ENCODE results near the gene DYRK3. TPM values are rescaled to one million over a fixed set of nuclear protein-coding genes. Genes with fewer than 3 reads are reported as not detected.
A peak's percentile ranks its signal among the peaks of the same experiment; 100 is the strongest.
"Not testable (repeated sequence)": the region's sequence is repeated elsewhere in the genome, so short reads cannot be mapped to it uniquely, and the experiment has no call there.

Gene DYRK3
- total RNA-seq, 1 donor from 2014 or later: 23.6 TPM

DNA sequence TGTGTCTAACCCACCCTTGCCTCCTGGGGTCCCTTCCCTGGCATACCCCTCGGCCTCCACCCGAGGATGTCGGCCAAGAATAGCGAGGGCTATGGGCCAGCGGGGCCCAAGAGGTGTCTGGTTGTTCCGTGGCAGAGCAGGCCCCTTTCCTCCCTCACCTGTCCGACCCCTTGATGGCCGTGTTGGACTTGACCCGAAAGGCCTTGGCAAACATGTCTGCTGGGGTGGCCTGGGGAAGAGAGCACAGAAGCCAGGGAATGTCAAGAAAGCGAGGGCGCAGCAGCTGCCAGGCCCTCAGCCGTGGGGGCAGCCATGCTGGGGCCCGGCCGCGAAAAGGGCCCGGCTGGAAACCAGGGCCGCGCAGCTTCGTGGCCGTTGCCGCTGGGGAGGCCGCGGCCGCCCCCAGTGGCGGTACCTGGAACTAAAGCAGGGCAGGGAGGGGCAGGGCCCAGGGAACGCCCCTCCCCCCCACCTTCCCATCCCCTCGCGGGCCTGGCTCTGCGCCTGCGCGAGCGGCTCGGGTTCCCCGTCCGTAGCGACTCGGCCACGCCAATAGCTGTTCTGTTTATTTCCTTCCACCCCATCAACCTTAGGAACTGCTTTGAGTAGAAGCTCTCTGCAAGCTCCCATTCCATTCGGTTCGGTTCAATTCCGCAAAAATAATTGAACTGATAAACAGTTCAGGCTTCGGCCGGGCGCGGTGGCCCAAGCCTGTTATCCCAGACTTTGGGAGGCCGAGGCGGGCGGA, 23.0 kb upstream of the DYRK3 start, which contains the start of gene EIF2D:
Gene EIF2D, minus strand, starts transcription at position 337 of the 748 bp plus-strand sequence. Its CDS starts 123 bp downstream, at position 214.
- intact Hi-C loops (cut with DNase I): no loop called here

DNA sequence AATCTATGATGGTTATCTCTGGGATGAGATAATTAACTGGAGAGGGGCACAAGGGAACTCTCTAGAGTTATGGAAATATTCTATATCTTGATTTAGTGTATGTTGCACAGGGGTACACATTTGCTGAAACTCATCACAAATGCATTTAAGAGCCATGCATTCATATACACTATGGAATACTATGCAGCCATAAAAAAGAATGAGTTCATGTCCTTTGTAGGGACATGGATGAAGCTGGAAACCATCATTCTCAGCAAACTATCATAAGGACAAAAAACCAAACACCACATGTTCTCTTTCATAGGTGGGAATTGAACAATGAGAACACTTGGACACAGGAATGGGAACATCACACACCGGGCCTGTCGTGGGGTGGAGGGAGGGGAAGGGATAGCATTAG, 8.9 kb upstream of the DYRK3 start:
- DNase-seq; ATAC-seq (ENCODE audit: poor library complexity); intact Hi-C loops (cut with DNase I): not testable (repeated sequence)

More for the DNA sequence above, 23.0 kb upstream of the DYRK3 start, which contains the start of gene EIF2D:
- peak; percentile 96 for DNase-seq
- peak; percentile 100 for ATAC-seq (ENCODE audit: poor library complexity)

DNA sequence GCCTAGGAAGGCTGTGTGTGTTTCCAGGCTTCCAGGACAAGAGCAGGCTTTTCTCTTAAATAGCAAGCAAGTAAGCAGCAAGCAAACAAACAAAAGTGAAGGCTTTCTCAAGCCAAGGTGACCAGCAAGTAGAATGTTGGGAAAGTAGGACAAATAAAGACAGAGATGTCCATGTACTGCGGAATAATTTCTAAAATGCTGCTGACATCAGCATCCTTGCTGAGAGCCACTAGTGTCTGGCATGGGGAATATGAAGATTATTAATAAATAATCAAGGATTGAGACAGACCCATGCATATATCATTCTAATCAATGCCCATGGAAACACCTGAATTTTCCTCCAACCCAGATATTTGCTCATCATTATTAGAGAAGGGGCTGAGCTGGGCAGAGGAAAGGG, 6.4 kb upstream of the DYRK3 start:
- intact Hi-C loops (cut with DNase I): no loop called here
- ATAC-seq (ENCODE audit: poor library complexity): no peak
- no peak for DNase-seq

DNA sequence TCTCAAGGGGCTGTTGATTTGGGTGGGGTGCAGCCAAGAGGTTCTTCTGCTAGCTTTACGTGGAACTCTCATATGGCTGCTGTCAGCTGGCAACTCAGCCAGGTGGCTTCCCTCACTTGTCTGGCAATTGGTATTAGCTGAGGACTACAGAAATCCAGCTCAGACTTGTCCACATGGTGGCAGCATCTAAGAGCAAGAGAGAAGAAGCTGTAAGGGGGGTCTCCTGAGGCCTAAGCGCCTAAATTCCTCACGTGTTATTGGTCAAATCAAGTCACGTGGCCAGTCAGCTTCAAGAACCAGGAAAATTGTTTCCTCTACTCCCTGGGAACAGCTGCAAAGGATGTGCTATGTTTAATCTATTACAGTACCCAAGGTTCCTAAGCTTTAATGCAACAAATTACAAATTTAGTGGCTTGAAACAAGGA, 4.2 kb upstream of the DYRK3 start:
- peak; percentile 47 for ATAC-seq (ENCODE audit: poor library complexity)
- intact Hi-C loops (cut with DNase I): loop anchor here (5.0 to 10.0 kb wide), 3 partner anchors 36 to 281 kb away; no protein-coding TSS in a partner anchor
- DNase-seq: peak; percentile 65

DNA sequence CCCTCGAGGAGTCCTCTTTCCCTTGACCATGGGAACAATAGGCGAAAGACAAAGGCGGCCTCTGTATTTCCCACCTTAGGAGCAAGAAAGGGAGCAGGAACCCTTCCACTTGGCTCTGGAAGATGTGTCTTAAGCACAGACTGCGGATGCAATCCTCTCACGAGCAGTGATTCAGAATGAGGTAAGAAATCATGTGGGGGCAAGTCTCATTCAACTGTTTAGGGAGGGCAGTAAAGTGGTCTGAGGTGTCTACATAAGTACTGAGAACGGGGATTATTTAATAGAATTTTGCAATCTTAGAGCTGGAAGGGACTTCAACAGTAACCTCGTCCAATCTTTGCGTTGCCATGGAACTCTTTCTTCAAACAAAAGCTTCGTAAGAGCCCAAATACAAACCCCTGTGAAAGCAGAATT, 1.6 kb upstream of the DYRK3 start:
- no peak for ATAC-seq (ENCODE audit: poor library complexity)
- intact Hi-C loops (cut with DNase I): loop anchor here (2.0 to 10.0 kb wide), 4 partner anchors 34 to 279 kb away; no protein-coding TSS in a partner anchor

DNA sequence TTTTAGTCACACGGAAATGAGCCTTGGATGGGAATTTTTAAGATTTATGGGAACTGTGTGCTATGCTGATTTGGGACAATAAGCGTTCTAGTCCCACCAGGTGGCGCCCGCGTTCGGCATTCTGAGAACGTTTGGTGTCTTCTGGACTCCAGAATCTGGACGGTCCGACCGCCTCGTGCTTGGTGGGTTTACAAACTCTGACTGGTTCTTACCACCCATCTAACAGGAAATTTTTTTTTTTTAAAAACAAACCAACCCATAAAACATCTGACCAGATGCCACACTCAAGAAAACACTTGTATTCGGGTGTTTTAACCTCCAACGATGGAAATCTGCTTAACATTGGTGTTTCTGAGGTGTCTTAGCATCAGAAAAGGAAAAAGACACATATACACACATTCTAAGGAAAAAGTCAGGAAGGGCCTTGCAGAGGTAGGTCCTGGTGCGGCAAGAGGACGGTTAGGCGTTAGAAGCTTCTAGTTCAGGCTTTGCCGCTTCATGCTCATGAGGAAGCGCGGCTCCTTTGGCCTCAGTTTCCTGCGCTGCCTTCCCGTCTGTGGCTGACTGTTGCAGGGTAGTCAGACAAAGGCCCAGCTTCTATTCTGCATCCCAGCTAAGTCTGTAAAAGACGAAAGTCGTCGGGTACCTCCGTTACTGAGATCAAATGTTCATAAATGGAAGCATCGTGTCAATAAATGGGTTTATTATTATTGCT, 814 bp upstream of the DYRK3 start:
- ATAC-seq (ENCODE audit: poor library complexity) (peak; percentile 85), DNase-seq (peak; percentile 96)
- intact Hi-C loops (cut with DNase I): loop anchor here (2.0 to 10.0 kb wide), 4 partner anchors 33 to 278 kb away; no protein-coding TSS in a partner anchor

More for the DNA sequence above, 1.6 kb upstream of the DYRK3 start:
- no peak for DNase-seq

DNA sequence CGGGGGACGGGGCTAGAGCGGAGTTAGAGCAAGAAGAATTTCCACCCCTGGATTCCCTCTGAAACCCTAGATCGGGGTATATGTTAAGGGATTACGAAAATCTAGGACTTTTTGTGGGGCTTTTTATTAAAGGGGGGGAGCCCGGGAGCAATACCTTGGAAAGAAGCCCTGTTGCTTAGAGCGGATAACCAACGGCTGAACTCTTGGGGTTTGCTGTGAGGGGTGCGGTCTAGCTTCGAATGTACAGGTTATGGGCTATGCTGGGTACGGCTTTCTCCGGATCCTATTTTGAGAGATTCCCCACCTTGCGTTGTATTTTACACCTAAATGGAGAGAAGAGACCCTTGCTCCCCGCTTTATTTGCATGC, 626 bp downstream of the DYRK3 start:
- intact Hi-C loops (cut with DNase I): loop anchor here (2.0 to 10.0 kb wide), 2 partner anchors 89 to 173 kb away; no protein-coding TSS in a partner anchor

DNA sequence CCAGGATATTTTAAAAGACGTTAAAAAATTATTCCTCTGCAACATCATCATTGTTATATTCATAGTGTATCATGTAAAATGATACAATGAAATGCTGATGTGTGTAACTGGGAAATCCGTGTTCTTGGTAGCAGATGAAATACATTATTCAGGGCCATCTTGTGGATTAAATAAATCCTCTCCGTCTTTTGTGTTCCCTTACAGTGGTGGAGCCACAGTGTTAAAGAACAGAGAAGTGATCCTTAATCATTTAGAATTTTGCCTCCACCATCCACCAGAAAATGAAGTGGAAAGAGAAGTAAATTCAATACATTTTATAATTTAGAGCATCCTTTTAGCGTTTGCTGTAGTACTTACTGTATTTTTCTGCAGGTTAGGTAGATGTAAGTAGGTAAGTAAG, 1.3 kb downstream of the DYRK3 start:
- DNase-seq: no peak
- intact Hi-C loops (cut with DNase I): loop anchor here (10.0 kb wide), 1 partner anchor 88 kb away; no protein-coding TSS in a partner anchor
- ATAC-seq (ENCODE audit: poor library complexity): no peak

More for the DNA sequence above, 626 bp downstream of the DYRK3 start:
- DNase-seq (no peak), ATAC-seq (ENCODE audit: poor library complexity) (no peak)

DNA sequence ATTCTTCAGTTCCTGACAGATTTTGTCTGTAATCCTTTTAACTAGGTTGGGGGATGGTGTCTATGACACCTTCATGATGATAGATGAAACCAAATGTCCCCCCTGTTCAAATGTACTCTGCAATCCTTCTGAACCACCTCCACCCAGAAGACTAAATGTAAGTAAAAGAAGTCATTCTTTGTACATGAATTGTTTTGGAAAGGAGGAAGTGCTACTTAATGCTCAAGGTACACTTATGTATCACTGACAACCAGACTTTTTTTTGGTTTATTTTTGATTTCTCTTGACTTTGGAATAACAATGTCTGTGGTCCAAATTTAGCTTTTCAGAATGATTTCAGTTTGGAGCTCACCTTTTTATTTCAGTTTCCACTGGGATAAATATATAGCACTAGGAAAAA, 2.3 kb downstream of the DYRK3 start:
- no peak for ATAC-seq (ENCODE audit: poor library complexity)
- intact Hi-C loops (cut with DNase I): loop anchor here (10.0 kb wide), 1 partner anchor 87 kb away; no protein-coding TSS in a partner anchor
- DNase-seq: no peak

DNA sequence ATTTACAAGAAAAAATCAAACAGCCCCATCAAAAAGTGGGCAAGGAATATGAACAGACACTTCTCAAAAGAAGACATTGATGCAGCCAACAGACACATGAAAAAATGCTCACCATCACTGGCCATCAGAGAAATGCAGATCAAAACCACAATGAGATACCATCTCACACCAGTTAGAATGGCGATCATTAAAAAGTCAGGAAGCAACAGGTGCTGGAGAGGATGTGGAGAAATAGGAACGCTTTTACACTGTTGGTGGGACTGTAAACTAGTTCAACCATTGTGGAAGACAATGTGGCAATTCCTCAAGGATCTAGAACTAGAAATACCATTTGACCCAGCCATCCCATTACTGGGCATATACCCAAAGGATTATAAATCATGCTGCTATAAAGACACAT, 6.7 kb downstream of the DYRK3 start:
- DNase-seq; ATAC-seq (ENCODE audit: poor library complexity); intact Hi-C loops (cut with DNase I): not testable (repeated sequence)

DNA sequence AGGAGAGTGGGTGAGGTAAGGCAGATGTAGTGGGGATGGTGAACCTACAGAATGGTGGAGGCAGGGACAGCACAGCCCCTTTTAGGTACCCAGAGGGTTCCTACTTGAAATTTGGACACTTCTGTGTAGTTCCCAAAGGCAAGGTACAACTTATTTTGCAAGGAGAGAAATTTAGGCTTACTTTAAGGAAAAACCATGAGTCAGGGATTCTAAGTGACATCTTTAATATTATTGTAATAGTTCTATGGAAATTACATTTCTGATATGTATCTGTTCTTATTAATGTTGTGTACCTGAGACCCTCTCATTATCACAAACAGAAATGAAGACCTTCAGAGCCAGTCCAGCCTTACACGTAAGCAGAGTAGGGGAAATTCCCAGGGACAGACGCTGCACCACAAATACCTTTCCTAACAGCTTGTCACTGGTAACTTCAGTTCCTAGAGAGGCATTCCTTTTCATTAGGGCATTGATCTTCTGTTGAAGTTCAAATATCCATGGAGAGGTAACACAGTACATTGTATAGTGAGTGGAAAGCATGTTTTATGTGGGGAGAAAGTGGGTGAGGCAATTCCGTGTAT, 7.9 kb downstream of the DYRK3 start:
- intact Hi-C loops (cut with DNase I): no loop called here
- no peak for ATAC-seq (ENCODE audit: poor library complexity)

DNA sequence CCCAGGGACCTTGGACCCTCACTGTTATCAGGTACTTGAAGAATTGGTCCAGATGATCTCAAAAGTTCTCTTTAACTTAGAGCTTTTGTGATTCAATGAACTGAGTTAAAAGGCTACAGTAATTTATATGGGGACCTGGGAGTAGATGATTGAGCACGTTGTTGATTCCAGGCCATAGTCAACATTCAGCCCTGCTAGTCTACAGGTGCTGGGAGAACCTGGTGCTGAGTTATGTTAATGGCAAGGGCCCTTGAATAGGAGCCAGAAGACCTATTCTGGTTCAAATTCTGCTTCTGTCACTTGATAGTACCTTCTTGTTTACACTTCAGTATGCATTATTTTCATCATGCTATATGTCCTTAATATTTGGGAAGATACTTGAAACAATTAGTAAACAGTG, 11.2 kb downstream of the DYRK3 start:
- DNase-seq: no peak
- no peak for ATAC-seq (ENCODE audit: poor library complexity)
- intact Hi-C loops (cut with DNase I): no loop called here

More for the DNA sequence above, 7.9 kb downstream of the DYRK3 start:
- no peak for DNase-seq

DNA sequence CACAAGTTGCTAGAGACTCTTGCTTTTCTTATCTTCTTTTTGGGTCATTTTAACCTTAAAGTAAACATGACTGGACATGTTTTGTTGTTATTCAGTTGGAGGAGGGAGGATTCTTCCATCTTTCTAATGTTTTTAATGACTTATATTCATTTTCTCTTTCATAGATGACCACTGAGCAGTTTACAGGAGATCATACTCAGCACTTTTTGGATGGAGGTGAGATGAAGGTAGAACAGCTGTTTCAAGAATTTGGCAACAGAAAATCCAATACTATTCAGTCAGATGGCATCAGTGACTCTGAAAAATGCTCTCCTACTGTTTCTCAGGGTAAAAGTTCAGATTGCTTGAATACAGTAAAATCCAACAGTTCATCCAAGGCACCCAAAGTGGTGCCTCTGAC, 11.9 kb downstream of the DYRK3 start:
- DNase-seq (no peak), ATAC-seq (ENCODE audit: poor library complexity) (no peak)
- intact Hi-C loops (cut with DNase I): no loop called here

DNA sequence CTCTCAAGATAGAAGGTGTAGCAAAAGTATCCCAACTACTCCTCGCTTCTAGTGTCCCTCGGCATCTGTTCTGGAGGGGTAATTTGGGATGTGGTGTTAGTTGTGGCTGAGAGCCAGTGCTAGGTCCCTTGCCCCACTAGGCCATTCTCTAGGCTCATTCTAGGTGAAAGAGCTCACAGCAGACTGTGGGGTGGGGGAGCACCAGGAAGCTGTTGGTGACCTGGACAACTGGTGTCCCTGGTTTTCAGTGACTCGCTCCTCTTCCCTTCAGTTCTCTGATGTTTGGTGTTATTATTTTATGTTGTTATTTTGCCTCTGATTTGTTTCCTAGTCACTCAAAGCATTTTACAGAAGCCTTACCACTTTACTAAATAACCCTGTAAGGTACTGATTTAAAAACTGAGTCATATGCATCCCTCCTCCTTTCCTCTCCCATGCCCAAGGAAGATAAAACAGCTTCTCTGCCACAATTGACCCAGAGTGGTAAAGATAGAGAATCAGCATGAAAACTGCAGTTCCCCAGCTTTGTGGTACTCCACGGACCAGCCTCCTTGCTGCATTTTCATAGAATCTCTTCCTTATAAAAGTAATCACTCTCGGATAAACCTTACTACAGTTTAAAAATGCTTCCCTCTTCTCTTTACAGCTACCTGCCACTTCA, 14.1 kb downstream of the DYRK3 start:
- peak; percentile 38 for ATAC-seq (ENCODE audit: poor library complexity)
- intact Hi-C loops (cut with DNase I): no loop called here

DNA sequence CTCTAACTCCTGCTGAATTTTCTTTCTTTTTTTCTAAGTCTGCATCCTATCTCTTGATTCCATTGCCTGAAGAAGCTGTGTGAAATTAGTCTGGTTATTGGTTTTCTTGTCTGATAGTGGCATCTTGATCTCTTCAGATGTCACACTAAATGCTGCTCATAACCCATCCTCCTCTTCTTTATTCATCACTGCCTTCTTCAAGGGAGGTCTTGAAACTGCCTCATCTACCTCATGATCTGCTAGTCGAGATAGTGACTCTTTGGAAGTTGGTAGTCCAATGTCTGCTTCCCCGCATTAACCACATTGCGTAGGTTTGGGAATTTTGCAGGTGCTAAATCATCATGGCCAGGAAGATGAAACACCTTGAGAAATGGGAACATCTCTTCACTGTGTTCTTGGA, 15.7 kb downstream of the DYRK3 start:
- intact Hi-C loops (cut with DNase I): no loop called here
- ATAC-seq (ENCODE audit: poor library complexity): no peak

More for the DNA sequence above, 14.1 kb downstream of the DYRK3 start:
- no peak for DNase-seq

DNA sequence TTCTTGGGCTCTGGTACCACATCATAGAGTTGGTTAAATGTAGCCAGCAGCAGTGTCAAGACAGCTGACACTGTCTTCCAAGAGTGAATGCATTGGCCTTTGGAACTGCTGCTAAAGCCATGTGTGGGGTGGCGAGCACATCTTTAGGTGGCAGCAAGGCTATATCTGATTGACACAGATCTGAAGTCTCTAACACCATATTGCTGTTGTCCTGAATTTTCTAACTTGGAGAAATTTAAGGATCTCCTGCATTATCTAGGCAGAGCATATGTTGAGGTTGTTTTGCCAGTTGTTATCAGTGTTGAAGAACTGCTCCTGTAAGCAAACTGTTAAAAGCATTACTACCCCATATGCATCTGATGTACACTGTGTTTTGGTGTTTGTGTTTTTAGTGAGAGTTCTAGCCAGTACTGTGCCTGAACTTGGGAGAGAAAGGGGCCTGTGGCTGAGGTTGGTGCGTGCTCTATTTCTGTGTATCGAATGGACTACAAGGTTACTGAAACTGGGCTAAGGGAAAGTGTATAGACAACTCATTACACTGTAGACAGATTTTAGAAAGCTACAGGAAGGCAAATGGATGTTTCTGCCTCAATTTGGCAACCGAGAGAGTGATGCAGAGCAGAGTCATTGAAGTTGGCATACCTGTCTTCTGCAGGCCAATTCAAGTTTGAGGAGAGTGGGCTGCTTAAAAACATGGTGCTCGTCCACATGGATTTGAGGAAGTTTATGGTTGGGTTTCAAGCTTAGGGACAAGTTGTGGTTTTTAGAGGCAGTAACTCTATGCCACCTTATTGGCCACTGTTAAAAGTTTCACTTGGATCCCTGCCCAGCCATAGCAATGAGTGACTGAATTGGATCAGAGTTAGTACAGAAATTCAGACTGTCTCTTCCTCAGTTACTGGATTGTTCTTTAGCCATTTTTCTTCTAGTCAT, 16.9 kb downstream of the DYRK3 start:
- ATAC-seq (ENCODE audit: poor library complexity): no peak
- intact Hi-C loops (cut with DNase I): no loop called here
- DNase-seq: no peak

More for the DNA sequence above, 15.7 kb downstream of the DYRK3 start:
- no peak for DNase-seq

DNA sequence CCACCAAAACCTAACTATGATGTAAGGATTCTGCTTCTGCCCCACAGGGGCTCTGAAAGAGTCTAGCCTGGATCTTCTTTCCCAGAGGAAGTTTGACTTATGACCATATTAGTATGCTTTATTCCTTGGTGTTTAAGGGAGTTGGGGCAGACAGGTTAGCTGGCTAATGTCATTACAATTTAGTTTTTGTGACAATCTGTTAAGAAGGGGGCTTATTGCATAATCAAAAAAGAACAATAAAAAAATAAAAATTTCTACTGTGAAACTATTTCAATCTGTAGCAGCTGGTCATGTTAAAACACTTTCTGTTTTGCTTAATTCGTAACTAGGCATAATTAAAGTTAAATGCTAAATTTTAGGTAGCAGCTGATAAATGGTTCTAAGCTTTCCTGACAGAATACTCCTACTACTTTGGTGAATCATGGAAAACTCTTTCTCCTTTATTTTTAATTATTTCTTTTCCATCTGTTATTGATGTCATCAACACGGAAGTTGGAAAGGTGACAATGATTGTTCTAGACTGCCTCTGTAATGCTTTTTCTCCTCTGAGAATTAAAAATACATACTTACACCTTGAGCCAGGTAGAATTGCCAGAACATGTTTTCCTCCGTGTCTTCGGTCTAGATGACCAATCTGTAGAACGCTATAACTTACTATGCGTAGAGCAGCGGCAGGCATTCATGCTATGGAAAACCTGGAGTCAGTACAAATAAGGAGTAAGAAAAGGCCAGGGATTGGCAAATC, 18.6 kb downstream of the DYRK3 start:
- ATAC-seq (ENCODE audit: poor library complexity) (no peak), DNase-seq (no peak)
- intact Hi-C loops (cut with DNase I): no loop called here

All from Right ventricle myocardium superior (tissue), 1 donor.